Activated naive CD8-positive, alpha-beta T cell treated with anti-CD3 and anti-CD28 coated beads, Interleukin-2, amount 50 U/mL, for 16 hours (primary cell): Measurements from ENCODE around the gene MPI.
"Not testable (repeated sequence)": the region's sequence is repeated elsewhere in the genome, so short reads cannot be mapped to it uniquely, and the experiment has no call there.

ENCODE experiments used
- DNase-seq: peaks from one replicate; pipeline ENCODE4 v3.0.0-alpha.2; 2020; ENCODE audit warnings: low read depth, low spot score

MPI gene

GRCh38 chr15:74863239-74864056, 26.4 kb upstream of the MPI start:
- DNase-seq, result no peak

GRCh38 chr15:74864296-74864695, 25.5 kb upstream of the MPI start:
- no peak for DNase-seq

DNA sequence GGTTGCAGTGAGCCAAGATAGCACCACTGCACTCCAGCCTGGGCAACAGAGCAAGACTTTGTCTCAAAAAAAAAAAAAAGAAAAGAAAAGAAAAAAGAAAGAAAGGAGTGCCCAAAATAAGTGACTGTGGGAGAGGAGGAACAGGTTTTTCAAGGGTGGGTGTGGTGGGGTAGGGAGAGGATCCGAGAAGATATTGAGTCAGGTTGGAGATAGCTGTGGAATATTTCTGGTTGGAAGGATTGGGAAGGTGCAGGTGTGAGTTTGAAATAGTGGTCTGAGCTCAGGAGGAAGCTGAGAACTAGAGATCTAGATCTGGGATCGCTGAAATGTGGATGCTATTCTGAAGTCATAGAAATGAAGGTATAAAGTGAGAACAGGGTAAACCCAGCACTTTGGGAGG, 24.5 kb upstream of the MPI start:
- no peak for DNase-seq

GRCh38 chr15:74866090-74866489, 23.8 kb upstream of the MPI start:
- no peak for DNase-seq

DNA sequence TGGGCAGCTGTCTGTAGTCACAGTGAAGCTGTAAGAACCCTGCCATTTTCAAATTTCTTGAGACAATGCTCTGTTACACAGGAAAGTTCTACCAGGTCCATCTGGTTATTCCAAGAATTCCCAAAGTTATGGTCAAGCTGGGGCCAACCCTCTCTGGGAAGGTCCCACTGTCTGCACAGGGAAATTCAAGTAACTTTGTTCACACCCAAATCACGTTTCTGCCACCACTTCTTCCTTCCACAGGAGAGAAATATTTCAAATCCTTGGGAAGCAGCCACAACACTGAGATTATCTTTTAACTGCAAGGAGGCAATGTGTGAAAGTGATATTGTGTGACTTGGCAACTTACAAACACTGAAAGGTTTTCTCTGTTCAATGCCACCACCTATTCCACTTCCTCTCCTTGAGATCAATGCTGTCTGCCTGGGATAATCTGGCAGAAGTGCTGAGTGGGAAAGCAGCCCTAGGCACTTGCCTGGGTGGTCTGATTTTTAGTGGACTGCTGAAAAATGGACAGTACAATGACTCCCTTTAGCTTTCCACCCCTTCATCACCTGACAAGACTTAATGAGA, 22.3 kb upstream of the MPI start:
- DNase-seq, result no peak

DNA sequence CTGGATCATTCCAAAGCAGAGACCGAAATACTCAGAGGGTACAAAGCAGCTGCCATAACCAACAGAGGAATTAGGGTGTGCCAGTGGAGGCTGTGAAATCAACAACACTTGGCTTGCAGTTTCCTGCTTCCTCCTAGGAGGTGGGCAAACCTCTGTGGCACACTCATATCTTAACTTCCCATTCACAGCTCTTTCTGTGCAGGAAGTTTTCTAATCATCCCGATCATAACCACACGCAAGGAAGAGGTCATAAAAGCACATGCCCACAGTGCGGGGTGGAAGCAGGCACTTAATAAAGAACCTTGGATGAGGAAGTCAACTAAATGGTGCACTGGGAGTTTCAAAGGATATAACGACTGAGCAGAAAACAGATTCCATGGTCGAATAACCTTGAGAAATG, 21.8 kb upstream of the MPI start:
- no peak for DNase-seq

DNA sequence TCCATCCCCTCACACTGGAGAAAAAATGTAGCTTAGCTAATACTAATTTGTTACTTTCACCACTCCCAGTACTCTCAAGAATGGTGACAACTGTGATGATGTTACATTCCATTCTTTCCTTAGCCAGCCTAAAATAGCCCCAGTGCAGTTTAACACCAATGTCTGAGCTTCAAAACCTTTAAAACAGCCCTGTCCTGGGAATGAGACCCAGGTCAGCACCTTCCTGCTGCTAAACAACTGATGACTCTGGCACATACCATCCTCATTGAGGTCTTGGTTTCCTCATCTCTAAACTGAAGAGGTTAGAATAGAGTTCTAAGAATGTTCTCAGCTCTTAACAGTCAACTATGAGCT, 20.5 kb upstream of the MPI start:
- no peak for DNase-seq

- no peak for DNase-seq
These were observed 20.0 kb upstream of the MPI start for GRCh38 chr15:74869726-74870407.

GRCh38 chr15:74870436-74871215, 19.2 kb upstream of the MPI start:
- no peak for DNase-seq

GRCh38 chr15:74872702-74873035, 17.2 kb upstream of the MPI start:
- no peak for DNase-seq

DNA sequence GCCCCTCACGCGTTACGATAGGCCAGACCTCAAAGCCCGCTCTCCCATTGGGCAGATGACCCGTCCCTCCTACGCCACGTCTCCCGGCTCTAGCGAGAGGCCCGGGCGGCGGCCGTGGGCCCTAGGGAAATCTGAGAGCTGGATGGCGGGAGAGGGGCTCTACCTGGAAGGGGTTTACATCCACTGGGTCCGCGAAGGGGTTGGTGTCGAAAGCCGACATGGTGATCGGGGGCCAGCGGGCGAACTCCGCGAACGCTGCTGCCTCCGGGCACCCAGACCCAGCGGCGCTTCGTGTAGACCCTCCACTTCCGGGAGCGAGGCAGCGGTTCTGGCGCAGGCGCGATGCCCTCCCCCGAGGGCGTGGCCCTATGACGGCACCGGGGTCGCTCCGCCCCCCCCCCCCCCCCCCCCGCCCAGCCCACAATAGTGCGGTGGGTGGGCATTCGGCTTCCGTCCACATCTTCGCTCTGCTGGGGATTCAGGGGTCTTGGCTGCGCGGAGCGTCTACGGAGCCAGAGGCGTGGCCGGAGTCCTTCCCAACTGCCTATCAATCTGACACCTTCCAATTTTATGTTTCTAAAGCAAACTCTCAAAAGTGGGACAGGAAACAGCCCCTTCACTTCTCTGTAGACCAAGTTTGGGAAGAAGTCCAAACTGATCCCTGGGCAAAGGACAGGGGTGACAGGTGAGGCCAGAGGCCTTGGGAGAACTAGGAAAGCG, 16.6 kb upstream of the MPI start, which contains the start of gene SCAMP2:
TSS of gene SCAMP2 (minus strand) at position 330 of the 720 bp plus-strand sequence. CDS start at position 220, 110 bp downstream.
- DNase-seq, result peak; percentile 82

GRCh38 chr15:74873756-74874424, 16.0 kb upstream of the MPI start:
- no peak for DNase-seq

DNA sequence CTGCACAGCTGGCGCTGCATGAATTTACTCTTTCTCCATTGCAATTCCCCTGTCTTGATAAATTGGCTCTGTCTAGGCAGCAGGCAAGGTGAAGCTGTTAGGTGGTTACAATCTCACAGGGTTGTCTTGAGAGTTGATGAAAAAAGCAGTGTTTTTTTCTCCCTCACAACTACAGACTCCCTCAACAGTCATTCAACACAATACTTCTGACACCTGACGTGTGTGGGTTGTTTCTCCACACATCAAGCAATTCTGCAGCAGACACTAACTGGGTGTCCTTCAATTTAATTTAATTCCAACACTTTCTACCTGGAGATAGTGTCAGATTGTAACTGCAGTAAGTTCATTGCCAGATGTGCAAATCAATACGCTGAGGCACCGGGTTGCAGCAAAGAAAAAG, 11.6 kb upstream of the MPI start:
- no peak for DNase-seq

GRCh38 chr15:74882528-74882927, 7.3 kb upstream of the MPI start:
- DNase-seq, result no peak

GRCh38 chr15:74884428-74885223, 5.2 kb upstream of the MPI start:
- DNase-seq, result no peak

GRCh38 chr15:74885461-74885860, 4.4 kb upstream of the MPI start:
- DNase-seq, result no peak

DNA sequence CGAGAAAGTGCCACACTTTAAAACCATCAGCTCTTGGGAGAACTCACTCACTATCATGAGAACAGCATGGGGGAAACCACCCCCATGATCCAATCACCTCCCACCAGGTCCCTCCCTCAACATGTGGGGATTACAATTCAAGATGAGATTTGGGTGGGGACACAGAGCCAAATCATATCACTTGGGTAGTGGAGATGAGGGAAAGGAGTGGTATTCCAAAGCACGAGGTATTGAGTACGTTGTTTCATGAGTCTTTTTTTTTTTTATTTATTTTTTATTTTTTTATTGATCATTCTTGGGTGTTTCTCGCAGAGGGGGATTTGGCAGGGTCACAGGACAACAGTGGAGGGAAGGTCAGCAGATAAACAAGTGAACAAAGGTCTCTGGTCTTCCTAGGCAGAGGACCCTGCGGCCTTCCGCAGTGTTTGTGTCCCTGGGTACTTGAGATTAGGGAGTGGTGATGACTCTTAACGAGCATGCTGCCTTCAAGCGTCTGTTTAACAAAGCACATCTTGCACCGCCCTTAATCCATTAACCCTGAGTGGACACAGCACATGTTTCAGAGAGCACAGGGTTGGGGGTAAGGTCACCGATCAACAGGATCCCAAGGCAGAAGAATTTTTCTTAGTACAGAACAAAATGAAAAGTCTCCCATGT, 2.2 kb upstream of the MPI start:
- not testable (repeated sequence) for DNase-seq

DNA sequence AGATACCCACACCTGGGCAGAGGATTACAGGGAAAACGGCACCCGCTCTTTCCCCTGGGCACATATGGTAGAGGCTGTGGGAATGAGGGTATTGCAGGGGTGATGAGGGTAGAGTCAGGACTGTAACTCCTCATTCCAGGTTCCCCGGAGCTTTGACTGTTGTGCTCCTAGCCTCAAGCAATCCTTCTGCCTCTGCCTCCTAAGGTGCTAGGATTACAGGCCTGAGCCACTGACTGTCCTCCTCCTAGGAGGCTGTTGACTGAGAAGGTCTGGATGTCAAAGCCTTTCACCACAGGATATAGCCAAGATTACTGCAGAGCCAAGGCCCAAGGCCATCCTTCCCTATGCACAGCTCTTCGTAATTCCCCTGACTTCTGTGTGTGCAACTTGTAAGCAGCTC, 1.1 kb upstream of the MPI start:
- DNase-seq, result no peak

GRCh38 chr15:74889390-74889882, 406 bp upstream of the MPI start:
- DNase-seq, result no peak

GRCh38 chr15:74890665-74890960, 771 bp downstream of the MPI start:
- DNase-seq, result no peak
